T-helper 2 cell treated with Interferon-gamma antibody and Interleukin-4, amounts not matched to agents 100 ng/mL and 5 ng/mL, for 36 hours (primary cell): ENCODE data around the gene TOGARAM2. TPM values are rescaled to one million over a fixed set of nuclear protein-coding genes. Genes with fewer than 3 reads are reported as not detected.
"Not testable (repeated sequence)": the region's sequence is repeated elsewhere in the genome, so short reads cannot be mapped to it uniquely, and the experiment has no call there.

Experiments
- intact Hi-C: fragments of 100-400 bp; cut with micrococcal nuclease; formaldehyde crosslinking; loops from one replicate; pipeline ENCODE4 v1.15.1; 2023
- total RNA-seq: library from RNA; stranded (reverse); gene quantifications from 2 replicates; pipeline ENCODE4 v1.2.3, GENCODE V29; 2022

The TOGARAM2 gene
- total RNA-seq, 1 donor from 2014 or later = 5.9 TPM

- intact Hi-C loops = no loop called here
Measured at GRCh38 chr2:29071032-29071975, 90.2 kb downstream of the TOGARAM2 start.

- intact Hi-C loops = no loop called here
Measured at GRCh38 chr2:29072251-29072650, 91.2 kb downstream of the TOGARAM2 start.

DNA sequence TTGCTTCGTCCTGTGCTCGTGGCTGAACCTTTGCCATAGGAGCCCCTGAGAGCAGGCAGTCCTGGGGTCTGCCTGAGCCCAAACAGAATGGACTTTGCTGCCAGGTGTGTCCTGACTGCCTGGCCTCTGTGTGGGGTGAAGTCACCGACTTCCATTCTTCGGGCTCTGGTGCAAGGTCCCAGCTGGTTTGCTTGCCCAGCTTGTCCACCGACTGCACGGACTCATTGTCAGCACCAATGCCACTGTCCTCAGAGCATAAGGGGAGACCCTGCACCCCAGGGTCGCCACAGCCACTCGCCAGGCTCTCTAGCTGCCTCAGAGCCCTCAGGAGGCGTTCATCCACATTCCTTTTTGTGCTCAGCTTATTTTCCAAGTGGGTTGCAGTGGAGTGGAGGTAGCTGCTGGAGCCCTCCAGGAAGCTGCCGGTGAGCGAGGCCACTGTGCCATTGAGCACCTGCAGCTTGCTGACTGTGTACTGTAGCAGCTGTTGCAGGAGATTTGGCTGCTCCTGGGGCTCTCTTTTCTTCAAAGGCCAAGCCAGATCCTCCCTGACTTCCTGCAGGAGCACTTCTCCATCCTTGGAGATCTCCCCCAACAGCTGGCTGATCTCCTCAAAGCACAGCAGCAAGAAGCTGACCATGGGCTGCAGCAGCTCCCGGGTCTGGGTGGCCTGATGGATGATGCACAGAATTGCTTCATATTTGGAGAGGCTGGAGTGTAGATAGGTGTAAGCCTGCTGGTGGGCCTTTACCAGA is 92.0 kb downstream of the TOGARAM2 start:
- intact Hi-C loops = no loop called here

- intact Hi-C loops = no loop called here
Measured at GRCh38 chr2:29073933-29074332, 92.8 kb downstream of the TOGARAM2 start.

DNA sequence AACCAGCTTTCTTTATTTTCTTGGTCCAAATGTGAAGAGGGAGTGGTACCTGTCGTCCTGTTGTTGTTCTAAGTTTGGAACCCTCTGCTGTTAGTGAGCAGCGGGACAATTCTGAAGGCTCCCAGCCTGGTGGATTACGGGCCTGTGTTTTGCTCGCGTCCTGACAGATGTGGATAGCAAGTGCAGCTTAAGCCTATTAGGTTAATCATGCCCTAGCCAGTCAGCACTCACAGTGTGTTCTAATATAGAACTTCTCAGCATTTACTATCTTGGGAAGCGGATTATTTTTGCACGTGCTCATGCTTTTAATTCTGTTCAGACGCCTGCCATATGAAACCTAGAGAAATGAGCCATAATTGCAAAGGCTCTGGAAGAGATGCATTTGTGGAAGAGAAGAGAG is 93.3 kb downstream of the TOGARAM2 start, which contains the start of gene PCARE:
TSS of gene PCARE (minus strand) at position 113 of the 400 bp plus-strand sequence. CDS start 262 bp downstream, outside the sequence.
- intact Hi-C loops = no loop called here

- intact Hi-C loops = no loop called here
Measured at GRCh38 chr2:29075894-29076705, 95.0 kb downstream of the TOGARAM2 start.

GRCh38 chr2:29079887-29080286 is 98.8 kb downstream of the TOGARAM2 start:
- intact Hi-C loops = no loop called here

DNA sequence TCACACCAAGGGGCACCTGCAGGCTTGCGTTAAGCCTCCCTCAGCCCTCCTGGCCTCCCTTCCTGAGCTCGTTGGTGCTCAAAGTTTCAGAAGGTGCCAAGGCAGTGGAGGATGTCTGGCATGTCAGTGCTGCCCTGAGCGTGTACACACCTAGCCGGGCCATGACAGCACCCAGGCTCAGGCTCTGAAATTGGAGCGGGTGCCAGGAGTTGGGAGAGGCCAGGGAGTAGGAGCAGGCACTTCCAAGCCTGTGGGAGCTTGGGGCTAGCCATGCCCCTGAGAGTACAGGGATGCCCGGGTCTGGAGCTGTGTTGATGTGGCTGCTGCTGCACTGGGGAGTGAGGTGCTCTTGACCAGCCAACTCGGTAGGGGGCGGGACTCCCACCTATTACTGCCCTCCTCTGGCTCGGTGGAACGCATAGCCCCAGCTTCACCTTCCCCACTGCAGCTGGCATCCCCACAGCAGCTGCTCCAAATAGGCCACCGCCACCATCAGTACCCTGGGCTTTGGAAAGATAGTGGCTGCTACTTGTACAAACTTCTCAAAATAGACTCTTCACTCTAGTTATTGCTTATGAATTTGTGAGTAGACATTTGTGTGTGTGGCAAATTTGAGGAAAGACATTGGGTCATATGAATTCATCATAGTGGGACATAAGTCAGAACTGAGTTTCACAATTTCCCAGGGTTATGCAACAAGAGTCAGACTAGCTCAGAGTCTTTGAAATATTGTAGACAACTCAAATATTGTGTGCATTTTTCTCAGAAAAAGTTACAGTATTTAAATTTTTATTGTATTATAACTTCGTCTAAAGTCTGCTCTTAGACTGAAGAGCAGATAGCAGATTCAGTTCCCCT is 100.0 kb downstream of the TOGARAM2 start:
- intact Hi-C loops = no loop called here

GRCh38 chr2:29082804-29083495 is 101.9 kb downstream of the TOGARAM2 start:
- intact Hi-C loops = no loop called here

DNA sequence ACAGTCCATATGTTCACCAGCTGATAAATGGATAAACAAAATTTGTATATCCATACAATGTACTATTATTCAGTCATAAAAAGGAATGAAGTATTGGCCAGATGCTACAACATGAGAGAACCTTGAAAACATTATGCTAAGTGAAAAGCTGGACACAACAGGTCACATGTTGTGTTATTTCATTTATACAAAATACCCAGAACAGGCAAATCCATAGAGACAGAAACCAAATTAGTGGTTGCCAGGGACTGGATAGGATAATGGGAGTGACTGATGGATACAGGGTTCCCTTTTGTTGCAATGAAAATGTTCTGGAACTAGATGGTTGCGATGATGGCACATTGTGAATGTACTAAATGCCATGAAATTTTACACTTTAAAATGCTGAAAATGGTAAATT is 103.5 kb downstream of the TOGARAM2 start:
- intact Hi-C loops = no loop called here

DNA sequence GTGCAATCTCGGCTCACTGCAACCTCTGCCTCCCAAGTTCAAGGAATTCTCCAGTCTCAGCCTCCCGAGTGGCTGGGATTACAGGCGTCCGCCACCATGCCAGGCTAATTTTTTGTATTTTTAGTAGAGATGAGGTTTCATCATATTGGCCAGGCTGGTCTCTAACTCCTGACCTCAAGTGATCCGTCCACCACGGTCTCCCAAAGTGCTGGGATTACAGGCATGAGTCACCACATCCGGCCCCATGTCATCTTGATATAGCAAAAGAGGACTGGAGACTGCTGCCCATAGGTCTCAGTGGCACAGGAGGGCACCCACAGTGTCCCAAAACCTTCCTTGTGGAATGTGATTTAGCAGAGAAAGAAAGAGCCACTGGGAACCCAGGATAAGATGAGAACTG is 109.2 kb downstream of the TOGARAM2 start:
- intact Hi-C loops = not testable (repeated sequence)

- intact Hi-C loops = no loop called here
Measured at GRCh38 chr2:29096969-29097368, 115.9 kb downstream of the TOGARAM2 start.

DNA sequence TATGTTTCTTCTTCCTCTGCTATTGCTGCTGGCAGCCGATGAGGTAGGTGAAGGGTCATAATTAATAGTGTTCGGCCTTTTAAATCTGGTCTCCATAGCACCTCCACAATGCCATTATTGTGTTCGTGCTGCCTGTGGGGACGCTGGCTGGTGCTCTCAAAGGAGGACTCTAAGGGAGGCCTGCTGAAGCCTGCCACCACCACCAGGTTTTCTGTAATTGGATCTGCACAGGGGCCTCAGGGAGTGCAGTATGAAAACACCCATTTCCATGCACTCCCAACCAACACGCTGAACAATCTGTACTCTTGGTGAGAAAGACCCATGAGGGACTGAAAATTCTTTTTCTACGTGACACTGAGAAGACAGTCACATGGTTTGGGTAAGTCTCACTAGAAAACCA is 116.5 kb downstream of the TOGARAM2 start:
- intact Hi-C loops = no loop called here

GRCh38 chr2:29100564-29100963 is 119.5 kb downstream of the TOGARAM2 start:
- intact Hi-C loops = no loop called here

Other genes with a start within 250 kb of the TOGARAM2 start
- 180 and 186 TPM in 2 replicates for gene PPP1CB, start 229.5 kb upstream of the TOGARAM2 start, total RNA-seq
- gene SPDYA, start 170.5 kb upstream of the TOGARAM2 start, total RNA-seq = 1.3 and 2.0 TPM in 2 replicates
- 14.3 and 14.8 TPM in 2 replicates for gene TRMT61B, start 111.0 kb upstream of the TOGARAM2 start, total RNA-seq
- 79.1 and 91.0 TPM in 2 replicates for gene WDR43, start 86.6 kb upstream of the TOGARAM2 start, total RNA-seq
- gene PCARE, start 93.2 kb downstream of the TOGARAM2 start, total RNA-seq = not detected in 2 replicates
- gene CLIP4, start 134.1 kb downstream of the TOGARAM2 start, total RNA-seq = 27.8 and 28.2 TPM in 2 replicates